H9 (cell line): ENCODE data around the gene FAM219A. TPM values are rescaled to one million over a fixed set of nuclear protein-coding genes. Genes with fewer than 3 reads are reported as not detected.

ENCODE experiments used
- DNase-seq: peaks from one replicate; pipeline ENCODE4 v3.0.0-alpha.2; 2017
- H2AFZ ChIP-seq: one replicate; pipeline ENCODE4 v1.6.1; 2013; ENCODE audit warnings: mild to moderate bottlenecking, low read length, control low read depth, moderate library complexity
- H2AK5ac ChIP-seq: 2 replicates; pipeline ENCODE4 v1.6.1; 2013; ENCODE audit warnings: low read length, control low read depth, mixed read lengths; ENCODE audit not compliant: insufficient read length
- H2BK120ac ChIP-seq: one replicate; pipeline ENCODE4 v1.6.1; 2013; ENCODE audit warnings: low read depth, mild to moderate bottlenecking, low read length, control low read depth, inconsistent platforms; ENCODE audit not compliant: poor library complexity, severe bottlenecking
- H2BK12ac ChIP-seq: 2 replicates; pipeline ENCODE4 v1.6.1; 2013; ENCODE audit warnings: low read length, control low read depth, mixed read lengths, low read depth; ENCODE audit not compliant: insufficient read length
- H2BK15ac ChIP-seq: 2 replicates; pipeline ENCODE4 v1.6.1; 2013; ENCODE audit warnings: low read depth, low read length, control low read depth
- H2BK20ac ChIP-seq: one replicate; pipeline ENCODE4 v1.6.1; 2013; ENCODE audit warnings: low read depth, mild to moderate bottlenecking, low read length, control low read depth, inconsistent platforms; ENCODE audit not compliant: poor library complexity, severe bottlenecking
- H2BK5ac ChIP-seq: 2 replicates; pipeline ENCODE4 v1.6.1; 2013; ENCODE audit warnings: low read length, control low read depth, mixed read lengths; ENCODE audit not compliant: insufficient read length
- H3K14ac ChIP-seq: 2 replicates; pipeline ENCODE4 v1.6.1; 2013; ENCODE audit warnings: low read length, control low read depth; ENCODE audit not compliant: insufficient read depth
- H3K18ac ChIP-seq: 2 replicates; pipeline ENCODE4 v1.6.1; 2013; ENCODE audit warnings: low read depth, mild to moderate bottlenecking, mixed read lengths, low read length, control low read depth; ENCODE audit not compliant: insufficient read length
- H3K23ac ChIP-seq: 2 replicates; pipeline ENCODE4 v1.6.1; 2013; ENCODE audit warnings: low read length, control low read depth, mixed read lengths, low read depth; ENCODE audit not compliant: insufficient read length
- H3K23me2 ChIP-seq: 2 replicates; pipeline ENCODE4 v1.6.1; 2013; ENCODE audit warnings: low read depth, mild to moderate bottlenecking, mixed read lengths, low read length, control low read depth; ENCODE audit not compliant: insufficient read length, poor library complexity, severe bottlenecking
- H3K27ac ChIP-seq: 2 replicates; pipeline ENCODE4 v1.5.1; 2013; ENCODE audit warnings: low read length, control low read depth, mixed read lengths, low read depth; ENCODE audit not compliant: insufficient read length
- H3K27me3 ChIP-seq: 2 replicates; pipeline ENCODE4 v1.6.1; 2013; ENCODE audit warnings: low read length, control low read depth, inconsistent platforms; ENCODE audit not compliant: insufficient read depth
- H3K4ac ChIP-seq: 2 replicates; pipeline ENCODE4 v1.6.1; 2013; ENCODE audit warnings: low read depth, mild to moderate bottlenecking, control low read depth, inconsistent platforms, low read length, moderate library complexity
- H3K4me1 ChIP-seq: 2 replicates; pipeline ENCODE4 v1.6.1; 2013; ENCODE audit warnings: low read length, control low read depth, inconsistent platforms; ENCODE audit not compliant: insufficient read depth
- H3K4me2 ChIP-seq: 2 replicates; pipeline ENCODE4 v1.6.1; 2013; ENCODE audit warnings: low read length, control low read depth, mixed read lengths; ENCODE audit not compliant: insufficient read length, insufficient read depth
- H3K56ac ChIP-seq: 2 replicates; pipeline ENCODE4 v1.6.1; 2013; ENCODE audit warnings: low read depth, mild to moderate bottlenecking, mixed read lengths, low read length, control low read depth; ENCODE audit not compliant: insufficient read length
- H3K79me1 ChIP-seq: 2 replicates; pipeline ENCODE4 v1.6.1; 2013; ENCODE audit warnings: low read depth, mild to moderate bottlenecking, moderate library complexity, low read length, control low read depth, inconsistent platforms; ENCODE audit not compliant: insufficient read depth, poor library complexity, severe bottlenecking
- H3K79me2 ChIP-seq: 2 replicates; pipeline ENCODE4 v1.6.1; 2013; ENCODE audit warnings: low read length, control low read depth, inconsistent platforms; ENCODE audit not compliant: insufficient read depth
- H3K9ac ChIP-seq: 2 replicates; pipeline ENCODE4 v1.6.1; 2013; ENCODE audit warnings: low read length, control low read depth, mixed read lengths; ENCODE audit not compliant: insufficient read length; ENCODE audit errors: extremely low read depth
- H3K9me3 ChIP-seq: one replicate; pipeline ENCODE4 v1.6.1; 2013; ENCODE audit warnings: low read depth, low read length, inconsistent platforms; ENCODE audit not compliant: control insufficient read depth
- H3T11ph ChIP-seq: one replicate; pipeline ENCODE4 v1.6.1; 2013; ENCODE audit warnings: mild to moderate bottlenecking, low read length, control low read depth, inconsistent platforms
- H4K20me1 ChIP-seq: one replicate; pipeline ENCODE4 v1.6.1; 2013; ENCODE audit not compliant: control insufficient read depth, insufficient read length, insufficient read depth
- H4K5ac ChIP-seq: 2 replicates; pipeline ENCODE4 v1.6.1; 2013; ENCODE audit warnings: low read depth, mild to moderate bottlenecking, mixed read lengths, low read length, control low read depth; ENCODE audit not compliant: insufficient read length
- H4K8ac ChIP-seq: replicated peaks from 2 replicates; pipeline ENCODE4 v1.6.1; 2013; ENCODE audit warnings: low read length, control low read depth, mixed read lengths, low read depth; ENCODE audit not compliant: insufficient read length
- H4K91ac ChIP-seq: 2 replicates; pipeline ENCODE4 v1.6.1; 2013; ENCODE audit warnings: low read depth, mild to moderate bottlenecking, moderate library complexity, mixed read lengths, low read length, control low read depth; ENCODE audit not compliant: insufficient read length
- H3K27ac Mint-ChIP-seq, 3 experiments: 2 replicates in 2 of 3; 3 replicates in 1 of 3; pipeline ENCODE4 v1.8.0; 2020 to 2021; ENCODE audit warnings: mixed read lengths in 3 of 3, mild to moderate bottlenecking in 1 of 3, moderate library complexity in 1 of 3
- H3K27me3 Mint-ChIP-seq: 2 replicates; pipeline ENCODE4 v1.8.0; 2021; ENCODE audit warnings: low read depth, mild to moderate bottlenecking, moderate library complexity, mixed read lengths
- H3K36me3 Mint-ChIP-seq, 3 experiments: 2 replicates in 2 of 3; 3 replicates in 1 of 3; pipeline ENCODE4 v1.8.0; 2020 to 2021; ENCODE audit warnings: low read depth in 3 of 3, mixed read lengths in 3 of 3; ENCODE audit not compliant: insufficient read depth in 1 of 3
- H3K4me1 Mint-ChIP-seq, 2 experiments: 2 replicates each; pipeline ENCODE4 v1.8.0; 2020; ENCODE audit warnings: mixed read lengths in 2 of 2
- H3K4me3 Mint-ChIP-seq, 2 experiments: 2 replicates in 1 of 2; 3 replicates in 1 of 2; pipeline ENCODE4 v1.8.0; 2020 to 2021; ENCODE audit warnings: mild to moderate bottlenecking in 2 of 2, mixed read lengths in 2 of 2, moderate library complexity in 1 of 2
- H3K9me3 Mint-ChIP-seq, 2 experiments: 2 replicates in 1 of 2; 3 replicates in 1 of 2; pipeline ENCODE4 v1.8.0; 2020; ENCODE audit warnings: mild to moderate bottlenecking in 2 of 2, mixed read lengths in 2 of 2, moderate library complexity in 1 of 2
- CTCF ChIP-seq: fragments of 200-600 bp; sonication (generic); conservative IDR thresholded peaks from 3 replicates; pipeline ENCODE4 v1.8.0; 2021; ENCODE audit warnings: antibody characterized with exemption, mild to moderate bottlenecking
- WGBS: extraction: QIAGEN DNeasy Blood & Tissue Kit; methylation state at CpG from one replicate; pipeline ENCODE4 v1.1.7; 2013; ENCODE audit warnings: missing lambda C conversion rate, low lambda C conversion rate, mixed read lengths; ENCODE audit not compliant: insufficient read length; ENCODE audit errors: extremely low coverage; 5-methylcytosine and 5-hydroxymethylcytosine counted together
- total RNA-seq: library from RNA; stranded (reverse); gene quantifications from 2 replicates; pipeline ENCODE4 v1.2.1, GENCODE V29; 2021

FAM219A gene
- total RNA-seq, 1 experiment from 2014 or later, result 16.7 TPM

- H3K27ac Mint-ChIP-seq, result no peak overlapping the region
Observed at GRCh38 chr9:34456746-34457145, 1.6 kb downstream of the FAM219A start.

More at GRCh38 chr9:34456746-34457145, 1.6 kb downstream of the FAM219A start:
- no peak overlapping the region for H3T11ph ChIP-seq
- H3K23ac ChIP-seq, result no peak overlapping the region
- H2BK20ac ChIP-seq, result no peak overlapping the region
- no peak overlapping the region for H3K18ac ChIP-seq
- Mint-ChIP-seq H3K4me1 (peaks cover 22 to 27% of the 10 kb centered on the region in 2 experiments), H3K27me3 (peaks cover 27% of the 10 kb centered on the region), H3K4me3 (peak overlapping the region; percentile 91 to 94), H3K36me3 (no peaks in the 10 kb centered on the region), H3K9me3 (no peaks in the 10 kb centered on the region)
- no peak overlapping the region for H2BK12ac ChIP-seq
- no peak overlapping the region for H2AK5ac ChIP-seq
- peak overlapping the region; percentile 77 for H3K4me2 ChIP-seq
- no peak overlapping the region for H4K5ac ChIP-seq
- no peak overlapping the region for H4K91ac ChIP-seq
- no peak overlapping the region for H3K27ac ChIP-seq
- H3K79me2 ChIP-seq, result no peaks in the 10 kb centered on the region
- no peak overlapping the region for H3K4ac ChIP-seq
- H2BK15ac ChIP-seq, result no peak overlapping the region
- H3K27me3 ChIP-seq, result no peaks in the 10 kb centered on the region
- no peak overlapping the region for H2AFZ ChIP-seq
- H4K20me1 ChIP-seq, result no peaks in the 10 kb centered on the region
- no peak overlapping the region for H4K8ac ChIP-seq
- H2BK120ac ChIP-seq, result no peak overlapping the region
- no peaks in the 10 kb centered on the region for H3K9me3 ChIP-seq
- H3K14ac ChIP-seq, result no peak overlapping the region
- H3K9ac ChIP-seq, result peak overlapping the region; percentile 69
- H3K23me2 ChIP-seq, result peaks cover 12% of the 10 kb centered on the region
- TF ChIP-seq CTCF, result no peak
- no peak for DNase-seq
- no peaks in the 10 kb centered on the region for H3K79me1 ChIP-seq
- H2BK5ac ChIP-seq, result no peak overlapping the region
- H3K4me1 ChIP-seq, result no peaks in the 10 kb centered on the region
- no peak overlapping the region for H3K56ac ChIP-seq
- WGBS, result no CpG with 5 or more reads among the region's 4 CpGs
